HS-5 (cell line): Measurements from ENCODE around the gene RPRML.

ENCODE experiments used
- DNase-seq: peaks from one replicate; pipeline ENCODE4 v3.0.0-alpha.2; 2012; ENCODE audit warnings: low read depth

The RPRML gene

DNA sequence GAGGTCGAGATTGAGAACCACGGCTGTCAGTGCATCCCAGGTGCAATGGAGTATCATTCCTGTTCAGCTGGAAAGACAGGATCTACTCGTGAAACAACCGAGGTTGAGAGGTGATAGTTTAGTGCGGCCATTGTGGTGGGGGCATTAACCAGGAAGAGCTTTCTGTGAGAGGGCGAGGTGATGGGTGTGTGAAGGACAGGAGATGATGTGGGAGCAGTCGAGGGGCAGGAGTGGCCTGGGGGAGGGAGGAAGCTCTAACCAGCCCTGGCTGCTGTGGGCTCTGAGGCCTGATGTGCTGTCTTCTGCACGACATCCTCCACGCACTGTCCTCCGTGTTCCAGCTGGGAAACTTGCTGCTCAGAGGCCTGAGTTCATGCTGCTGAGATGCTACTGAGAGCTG, 34.1 kb downstream of the RPRML start:
- DNase-seq = no peak

DNA sequence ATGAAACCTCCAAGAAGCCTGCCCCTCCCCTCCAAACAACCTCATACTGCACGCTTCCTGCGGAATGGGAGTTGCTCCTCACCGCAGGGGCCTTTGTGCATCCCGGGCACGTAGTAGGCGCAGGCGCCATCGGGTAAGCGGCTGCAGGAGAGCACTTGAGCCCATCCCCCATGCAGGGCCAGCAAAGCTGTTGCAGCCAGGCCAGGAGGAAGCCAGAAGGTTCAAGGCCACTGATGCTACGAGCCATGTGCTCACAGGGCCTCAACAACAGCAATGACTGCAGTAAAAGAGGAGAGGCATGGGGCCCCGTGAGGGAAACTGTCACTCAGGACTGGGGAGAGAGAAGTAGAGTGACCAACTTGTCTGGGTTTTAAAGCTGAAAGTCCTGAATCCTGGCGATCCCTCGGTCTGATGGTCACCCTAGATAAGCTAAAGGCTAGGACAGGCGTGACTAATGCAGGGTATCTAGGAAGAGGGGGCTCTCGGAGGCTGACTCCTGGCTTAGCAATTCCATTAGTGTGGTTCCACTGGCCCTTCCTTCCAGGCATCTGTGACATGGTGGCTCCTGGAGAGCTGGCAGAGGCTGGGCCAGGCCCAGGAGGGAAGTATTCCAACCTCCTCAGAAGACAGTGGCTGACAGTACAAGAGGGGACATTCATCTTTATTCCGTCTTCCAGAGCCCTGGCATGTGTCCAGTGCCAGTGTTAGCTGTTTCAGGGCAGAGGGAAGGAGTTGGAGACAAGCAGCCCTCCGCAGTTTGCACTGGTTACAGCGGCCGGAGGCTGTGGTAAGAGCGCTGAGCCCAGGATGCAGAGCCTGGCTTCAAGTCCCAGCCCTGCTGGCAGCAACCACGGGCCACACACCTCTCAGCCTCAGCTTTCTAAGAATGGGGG, 35.3 kb downstream of the RPRML start:
- no peak for DNase-seq

DNA sequence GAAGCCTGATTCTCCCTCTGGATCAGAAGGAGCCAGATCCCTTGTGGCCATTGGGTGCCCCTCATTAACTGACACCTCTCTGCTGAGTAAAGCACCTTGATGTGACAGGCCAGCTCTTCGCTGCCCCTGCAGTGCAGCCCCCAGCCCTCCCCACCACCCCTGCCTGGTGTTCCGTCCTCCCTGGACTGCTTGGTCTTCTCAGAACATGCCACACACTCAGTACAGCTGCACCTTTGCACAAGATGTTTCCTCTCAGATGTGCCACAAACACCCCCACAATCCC, 35.9 kb downstream of the RPRML start:
- no peak for DNase-seq

GRCh38 chr17:46942441-46943217, 36.4 kb downstream of the RPRML start:
- no peak for DNase-seq

- DNase-seq = no peak
These were observed 38.2 kb downstream of the RPRML start for GRCh38 chr17:46940692-46941404.

DNA sequence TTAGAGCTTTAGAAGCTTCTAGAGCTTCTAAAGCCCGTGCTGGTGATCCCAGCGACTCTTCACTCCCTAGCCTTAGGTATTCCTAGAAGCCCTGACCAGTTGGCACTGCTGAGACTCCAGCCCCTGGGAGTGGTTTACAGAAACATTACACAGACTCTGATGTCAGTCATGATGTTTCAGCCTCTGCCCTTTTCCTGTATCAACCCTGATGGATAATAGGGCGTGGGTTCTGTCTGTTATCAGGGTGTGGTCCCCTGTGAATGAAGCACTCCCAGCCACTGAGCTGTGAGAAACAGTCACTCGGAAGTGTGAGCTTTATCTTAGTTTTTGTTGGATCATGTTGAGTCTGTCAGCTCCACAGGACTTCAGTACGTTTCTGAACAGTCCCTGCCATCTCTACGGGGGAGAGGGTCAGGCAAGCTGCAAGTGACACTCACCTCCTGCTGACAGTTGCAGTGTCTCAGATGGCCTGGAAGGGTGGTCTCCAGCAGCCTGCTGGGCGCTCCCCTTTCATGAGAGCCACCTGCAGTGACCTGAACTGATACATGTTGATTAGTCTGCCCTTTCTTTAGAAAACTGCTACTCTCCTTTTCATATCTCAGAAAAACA, 43.3 kb downstream of the RPRML start:
- no peak for DNase-seq

GRCh38 chr17:46931596-46931995, 47.5 kb downstream of the RPRML start:
- no peak for DNase-seq

DNA sequence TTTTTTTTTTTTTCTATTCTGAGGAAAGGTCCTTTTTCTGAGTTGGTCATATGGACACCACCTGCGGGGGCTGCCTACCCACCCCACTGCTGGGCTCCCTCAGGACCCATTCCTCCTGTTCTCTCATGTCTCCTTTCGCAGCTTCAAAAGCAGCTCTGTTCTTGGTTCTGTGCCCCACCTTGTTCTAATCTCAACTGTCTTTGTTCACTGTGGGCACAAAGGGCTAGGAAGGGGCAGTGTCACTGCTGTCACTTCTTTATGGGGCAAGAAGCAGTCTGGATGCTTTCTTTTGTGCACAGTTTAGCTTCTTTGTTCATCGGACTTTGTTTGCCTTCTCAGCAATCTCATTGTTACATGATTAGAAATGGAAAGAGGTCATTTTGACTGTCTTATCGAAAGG, 49.0 kb downstream of the RPRML start:
- DNase-seq = no peak

DNA sequence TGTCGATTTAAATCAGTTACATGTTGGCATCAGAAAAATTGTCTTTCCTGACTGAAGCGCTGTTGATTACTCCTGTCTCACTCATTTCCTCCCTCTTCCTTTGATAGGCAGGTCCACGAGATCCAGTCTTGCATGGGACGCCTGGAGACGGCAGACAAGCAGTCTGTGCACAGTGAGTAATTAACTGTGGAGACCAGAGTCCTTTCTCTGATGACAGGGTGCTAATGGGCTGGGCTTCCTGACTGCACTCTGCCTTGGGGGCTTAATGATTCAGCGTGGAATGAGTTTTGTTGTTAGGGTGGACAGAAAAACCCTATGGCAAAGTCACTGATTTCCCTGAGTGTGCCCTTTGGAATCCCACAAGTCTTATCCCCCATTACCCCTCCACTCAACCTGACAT, 49.6 kb downstream of the RPRML start:
- no peak for DNase-seq

DNA sequence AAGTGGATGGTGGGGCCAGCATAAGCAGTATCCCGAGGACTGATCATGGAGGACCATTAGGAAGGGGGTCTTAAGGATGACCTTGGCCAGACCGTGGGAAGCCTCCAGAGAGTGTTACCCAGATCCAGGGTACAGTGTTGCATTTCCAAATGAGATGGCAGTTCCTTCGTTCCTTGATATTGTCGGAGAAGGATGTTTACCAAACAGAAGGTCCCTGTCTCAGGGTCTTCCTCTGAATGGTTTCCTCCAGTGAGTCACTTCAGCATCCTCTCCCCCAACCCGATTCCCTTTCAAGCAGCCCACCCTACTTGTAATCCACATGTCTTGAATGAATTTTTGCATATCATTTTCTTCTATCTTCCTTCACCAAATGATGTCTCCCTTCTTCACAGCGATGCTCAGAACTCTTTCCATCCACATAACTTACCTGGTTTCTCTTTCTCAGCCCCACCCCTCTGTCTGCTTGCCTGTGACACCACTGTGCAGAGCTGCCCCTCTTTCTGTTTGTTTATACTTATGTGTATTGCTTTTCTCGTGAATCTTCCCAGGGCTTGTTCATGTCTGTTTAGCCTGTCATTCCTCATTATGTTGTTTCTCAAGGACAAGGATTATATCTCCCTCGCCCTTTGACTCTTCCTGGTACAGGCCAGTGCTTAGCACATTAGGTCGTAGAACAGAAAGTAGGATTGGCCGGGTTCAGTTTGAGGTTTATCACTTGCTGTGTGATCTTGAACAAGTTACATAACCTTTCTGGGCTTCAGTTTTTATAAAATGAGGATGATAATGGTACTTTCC, 50.4 kb downstream of the RPRML start:
- DNase-seq = no peak
